RCC 7860 (cell line): ENCODE results near the gene VRK1.

Experiments used
- DNase-seq: peaks from one replicate; pipeline ENCODE4 v3.0.0-alpha.2; 2015; ENCODE audit warnings: low spot score
- FAIRE-seq: peaks from 2 replicates; lab custom pipeline; 2012; peaks lifted over from hg19 to GRCh38; lab: Jason Lieb, UNC

Gene VRK1

GRCh38 chr14:96823652-96824051 lies 26.5 kb downstream of the VRK1 start:
- DNase-seq (no peak), FAIRE-seq (no peak)

GRCh38 chr14:96824283-96824682 lies 27.1 kb downstream of the VRK1 start:
- FAIRE-seq = no peak
- no peak for DNase-seq

GRCh38 chr14:96826818-96827217 lies 29.6 kb downstream of the VRK1 start:
- DNase-seq = no peak
- no peak for FAIRE-seq

- FAIRE-seq = no peak
- DNase-seq = no peak
Observed at GRCh38 chr14:96827290-96827689, 30.1 kb downstream of the VRK1 start.

- FAIRE-seq (no peak), DNase-seq (no peak)
Observed at GRCh38 chr14:96829791-96830190, 32.6 kb downstream of the VRK1 start.

- FAIRE-seq (no peak), DNase-seq (no peak)
Observed at GRCh38 chr14:96830946-96831345, 33.8 kb downstream of the VRK1 start.

- FAIRE-seq (no peak), DNase-seq (no peak)
Observed at GRCh38 chr14:96832351-96832750, 35.2 kb downstream of the VRK1 start.

GRCh38 chr14:96838449-96838848 lies 41.3 kb downstream of the VRK1 start:
- no peak for FAIRE-seq

GRCh38 chr14:96839251-96839650 lies 42.1 kb downstream of the VRK1 start:
- FAIRE-seq (no peak), DNase-seq (no peak)

More at GRCh38 chr14:96838449-96838848, 41.3 kb downstream of the VRK1 start:
- DNase-seq = no peak

GRCh38 chr14:96843137-96843536 lies 46.0 kb downstream of the VRK1 start:
- FAIRE-seq = no peak
- no peak for DNase-seq

- FAIRE-seq = no peak
- DNase-seq = no peak
Observed at GRCh38 chr14:96844857-96845570, 47.8 kb downstream of the VRK1 start.

GRCh38 chr14:96847451-96847850 lies 50.3 kb downstream of the VRK1 start:
- FAIRE-seq = no peak
- no peak for DNase-seq

- FAIRE-seq (no peak), DNase-seq (no peak)
Observed at GRCh38 chr14:96848011-96848410, 50.8 kb downstream of the VRK1 start.

- FAIRE-seq = no peak
- no peak for DNase-seq
Observed at GRCh38 chr14:96849733-96850132, 52.6 kb downstream of the VRK1 start.

GRCh38 chr14:96851694-96852381 lies 54.7 kb downstream of the VRK1 start:
- FAIRE-seq = no peak

GRCh38 chr14:96852823-96853422 lies 55.7 kb downstream of the VRK1 start:
- FAIRE-seq (no peak), DNase-seq (no peak)

More at GRCh38 chr14:96851694-96852381, 54.7 kb downstream of the VRK1 start:
- DNase-seq = no peak

- no peak for DNase-seq
- no peak for FAIRE-seq
Observed at GRCh38 chr14:96858643-96859042, 61.5 kb downstream of the VRK1 start.

- FAIRE-seq (no peak), DNase-seq (no peak)
Observed at GRCh38 chr14:96861568-96862310, 64.6 kb downstream of the VRK1 start.

GRCh38 chr14:96863327-96863985 lies 66.3 kb downstream of the VRK1 start:
- FAIRE-seq (no peak), DNase-seq (no peak)

GRCh38 chr14:96863986-96864330 lies 66.8 kb downstream of the VRK1 start:
- no peak for DNase-seq
- FAIRE-seq = no peak

- FAIRE-seq (no peak), DNase-seq (no peak)
Observed at GRCh38 chr14:96867634-96868033, 70.5 kb downstream of the VRK1 start.
